Forelimb muscle (tissue), 1 donor: ENCODE results near the gene ZBTB43. TPM values are rescaled to one million over a fixed set of nuclear protein-coding genes. Genes with fewer than 3 reads are reported as not detected.
"Not testable (repeated sequence)": the region's sequence is repeated elsewhere in the genome, so short reads cannot be mapped to it uniquely, and the experiment has no call there.

Experiments
- DNase-seq: peaks from one replicate; pipeline ENCODE4 v3.0.0-alpha.2; 2013; ENCODE audit warnings: low read depth
- polyA plus RNA-seq: library from polyadenylated mRNA; unstranded; fragments of 120-200 nt; gene quantifications from one replicate; pipeline ENCODE4 v1.2.1, GENCODE V29; 2013; ENCODE audit not compliant: insufficient read length

Gene ZBTB43
- 15.9 TPM for polyA plus RNA-seq

- peak; percentile 83 for DNase-seq
These were observed at the start of gene ZBTB43 for GRCh38 chr9:126804696-126805553. Gene ZBTB43 (plus strand): TSS chr9:126805040. CDS start chr9:126832510, 27,470 bp downstream.

- DNase-seq, result no peak
These were observed 49.4 kb upstream of the ZBTB43 start for GRCh38 chr9:126755317-126755875.

- no peak for DNase-seq
These were observed 48.6 kb upstream of the ZBTB43 start for GRCh38 chr9:126756238-126756637.

- DNase-seq, result no peak
These were observed 47.9 kb upstream of the ZBTB43 start for GRCh38 chr9:126756876-126757415.

- DNase-seq, result no peak
These were observed 45.8 kb upstream of the ZBTB43 start for GRCh38 chr9:126758916-126759585.

GRCh38 chr9:126761274-126761673 is 43.6 kb upstream of the ZBTB43 start:
- DNase-seq, result no peak

- DNase-seq, result no peak
These were observed 41.6 kb upstream of the ZBTB43 start for GRCh38 chr9:126763130-126763764.

GRCh38 chr9:126773004-126773607 is 31.7 kb upstream of the ZBTB43 start:
- no peak for DNase-seq

- no peak for DNase-seq
These were observed 28.9 kb upstream of the ZBTB43 start for GRCh38 chr9:126775926-126776325.

- DNase-seq, result no peak
These were observed 27.1 kb upstream of the ZBTB43 start for GRCh38 chr9:126777733-126778132.

GRCh38 chr9:126778141-126778540 is 26.7 kb upstream of the ZBTB43 start:
- DNase-seq, result no peak

- not testable (repeated sequence) for DNase-seq
These were observed 26.1 kb upstream of the ZBTB43 start for GRCh38 chr9:126778696-126779095.

- DNase-seq, result no peak
These were observed 23.4 kb upstream of the ZBTB43 start for GRCh38 chr9:126781186-126782052.

- DNase-seq, result no peak
These were observed 22.8 kb upstream of the ZBTB43 start for GRCh38 chr9:126782053-126782388.

- no peak for DNase-seq
These were observed 20.9 kb upstream of the ZBTB43 start for GRCh38 chr9:126783949-126784348.

GRCh38 chr9:126784401-126784800 is 20.4 kb upstream of the ZBTB43 start:
- no peak for DNase-seq

- not testable (repeated sequence) for DNase-seq
These were observed 20.0 kb upstream of the ZBTB43 start for GRCh38 chr9:126784841-126785240.

GRCh38 chr9:126788046-126788445 is 16.8 kb upstream of the ZBTB43 start:
- DNase-seq, result no peak

- no peak for DNase-seq
These were observed 16.0 kb upstream of the ZBTB43 start for GRCh38 chr9:126788634-126789349.

- no peak for DNase-seq
These were observed 14.3 kb upstream of the ZBTB43 start for GRCh38 chr9:126790561-126790960.
